Muscle layer of colon (tissue), 2 donors: ENCODE data around the gene FMR1NB.

ENCODE experiments used
- H3K27ac ChIP-seq: one replicate; pipeline ENCODE4 v1.7.0; 2013; ENCODE audit warnings: low read depth, mild to moderate bottlenecking, low read length, moderate library complexity
- H3K27me3 ChIP-seq, 2 donors: one replicate each; pipeline ENCODE4 v1.7.0; 2013; ENCODE audit warnings: low read length in 2 of 2, mild to moderate bottlenecking in 2 of 2; ENCODE audit not compliant: insufficient read depth in 2 of 2, control insufficient read depth in 1 of 2
- H3K36me3 ChIP-seq: one replicate; pipeline ENCODE4 v1.7.0; 2013; ENCODE audit warnings: mild to moderate bottlenecking, low read length; ENCODE audit not compliant: insufficient read depth
- H3K4me1 ChIP-seq: one replicate; pipeline ENCODE4 v1.7.0; 2013; ENCODE audit warnings: mild to moderate bottlenecking, low read length; ENCODE audit not compliant: insufficient read depth
- H3K4me3 ChIP-seq, 2 donors: one replicate each; pipeline ENCODE4 v1.7.0; 2013; ENCODE audit warnings: low read length in 2 of 2, low read depth in 1 of 2, mild to moderate bottlenecking in 1 of 2, moderate library complexity in 1 of 2
- H3K9ac ChIP-seq: one replicate; pipeline ENCODE4 v1.7.0; 2013; ENCODE audit warnings: low read length
- H3K9me3 ChIP-seq: one replicate; pipeline ENCODE4 v1.7.0; 2013; ENCODE audit warnings: mild to moderate bottlenecking, low read length
- donor health status: abdominal sarcoma.
- donor health status: Adenocarcinoma of cecum.

The FMR1NB gene

GRCh38 chrX:147978931-147979330 is 2.2 kb upstream of the FMR1NB start:
- no peaks in the 10 kb centered on the region for H3K9me3 ChIP-seq
- no peaks in the 10 kb centered on the region for H3K36me3 ChIP-seq
- H3K27ac ChIP-seq = no peak overlapping the region
- no peak overlapping the region for H3K9ac ChIP-seq
- H3K4me3 ChIP-seq = no peak overlapping the region
- H3K4me1 ChIP-seq = no peaks in the 10 kb centered on the region
- no peaks in the 10 kb centered on the region for H3K27me3 ChIP-seq

- no peak overlapping the region for H3K4me3 ChIP-seq
- no peaks in the 10 kb centered on the region for H3K4me1 ChIP-seq
- H3K9me3 ChIP-seq = no peaks in the 10 kb centered on the region
- no peaks in the 10 kb centered on the region for H3K36me3 ChIP-seq
- no peak overlapping the region for H3K9ac ChIP-seq
- no peaks in the 10 kb centered on the region for H3K27me3 ChIP-seq
- no peak overlapping the region for H3K27ac ChIP-seq
Measured at GRCh38 chrX:148020329-148020728, 39.2 kb downstream of the FMR1NB start.

- no peaks in the 10 kb centered on the region for H3K27me3 ChIP-seq
- no peaks in the 10 kb centered on the region for H3K9me3 ChIP-seq
- no peaks in the 10 kb centered on the region for H3K4me1 ChIP-seq
- no peak overlapping the region for H3K4me3 ChIP-seq
- H3K9ac ChIP-seq = no peak overlapping the region
- no peaks in the 10 kb centered on the region for H3K36me3 ChIP-seq
- H3K27ac ChIP-seq = no peak overlapping the region
Measured at GRCh38 chrX:148024425-148025148, 43.5 kb downstream of the FMR1NB start.

- Histone ChIP-seq H3K4me3 (no peak overlapping the region), H3K9ac (no peak overlapping the region), H3K27me3 (no peaks in the 10 kb centered on the region), H3K4me1 (no peaks in the 10 kb centered on the region), H3K27ac (no peak overlapping the region), H3K9me3 (no peaks in the 10 kb centered on the region), H3K36me3 (no peaks in the 10 kb centered on the region)
Measured at GRCh38 chrX:148035380-148035779, 54.2 kb downstream of the FMR1NB start.

DNA sequence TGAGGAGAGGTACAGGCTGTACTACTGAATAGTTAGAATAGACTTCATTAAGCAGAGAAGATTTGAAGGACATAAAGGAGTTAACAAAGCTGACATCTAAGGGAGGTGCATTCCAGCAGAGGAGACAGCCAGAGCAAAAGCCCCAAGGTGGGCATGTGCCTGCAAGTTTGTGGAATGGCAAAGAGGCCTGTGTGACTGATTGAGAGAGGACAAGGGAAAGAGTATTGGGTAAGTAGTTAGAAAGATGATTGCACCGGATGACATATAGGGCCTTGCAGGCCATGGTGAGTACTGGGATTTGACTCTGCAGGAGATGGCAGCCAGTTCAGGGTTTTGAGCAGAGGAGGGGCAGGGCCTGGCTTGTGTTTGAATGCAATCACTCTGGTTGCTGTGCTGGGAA is 55.9 kb downstream of the FMR1NB start:
- H3K4me3 ChIP-seq = no peak overlapping the region
- H3K9me3 ChIP-seq = no peaks in the 10 kb centered on the region
- H3K27me3 ChIP-seq = no peaks in the 10 kb centered on the region
- no peak overlapping the region for H3K9ac ChIP-seq
- no peaks in the 10 kb centered on the region for H3K4me1 ChIP-seq
- no peaks in the 10 kb centered on the region for H3K36me3 ChIP-seq
- no peak overlapping the region for H3K27ac ChIP-seq

- no peaks in the 10 kb centered on the region for H3K9me3 ChIP-seq
- no peak overlapping the region for H3K9ac ChIP-seq
- no peaks in the 10 kb centered on the region for H3K27me3 ChIP-seq
- no peaks in the 10 kb centered on the region for H3K36me3 ChIP-seq
- no peak overlapping the region for H3K4me3 ChIP-seq
- no peaks in the 10 kb centered on the region for H3K4me1 ChIP-seq
- no peak overlapping the region for H3K27ac ChIP-seq
Measured at GRCh38 chrX:148043271-148043855, 62.2 kb downstream of the FMR1NB start.

DNA sequence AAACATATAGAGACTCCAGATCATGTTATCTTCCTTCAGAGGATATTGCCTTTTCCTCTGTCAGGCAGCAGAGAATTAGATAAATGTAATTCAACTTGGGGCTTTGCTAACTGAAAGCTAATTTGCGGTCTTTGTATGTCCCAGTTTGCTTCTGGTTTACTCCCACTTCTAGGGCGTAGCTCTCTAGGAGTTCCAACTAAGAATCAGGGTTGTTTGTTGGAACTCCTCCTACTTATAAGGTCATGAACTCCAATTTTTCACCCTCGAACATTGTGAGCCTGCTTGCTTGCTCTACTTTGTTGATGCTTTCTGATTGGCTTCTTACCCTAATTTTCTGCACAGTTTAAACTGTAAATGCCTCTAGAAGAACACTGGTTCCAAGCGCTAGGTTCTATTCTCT is 66.1 kb downstream of the FMR1NB start:
- no peaks in the 10 kb centered on the region for H3K27me3 ChIP-seq
- no peak overlapping the region for H3K9ac ChIP-seq
- no peak overlapping the region for H3K4me3 ChIP-seq
- no peak overlapping the region for H3K27ac ChIP-seq
- no peaks in the 10 kb centered on the region for H3K9me3 ChIP-seq
- no peaks in the 10 kb centered on the region for H3K36me3 ChIP-seq
- H3K4me1 ChIP-seq = no peaks in the 10 kb centered on the region

DNA sequence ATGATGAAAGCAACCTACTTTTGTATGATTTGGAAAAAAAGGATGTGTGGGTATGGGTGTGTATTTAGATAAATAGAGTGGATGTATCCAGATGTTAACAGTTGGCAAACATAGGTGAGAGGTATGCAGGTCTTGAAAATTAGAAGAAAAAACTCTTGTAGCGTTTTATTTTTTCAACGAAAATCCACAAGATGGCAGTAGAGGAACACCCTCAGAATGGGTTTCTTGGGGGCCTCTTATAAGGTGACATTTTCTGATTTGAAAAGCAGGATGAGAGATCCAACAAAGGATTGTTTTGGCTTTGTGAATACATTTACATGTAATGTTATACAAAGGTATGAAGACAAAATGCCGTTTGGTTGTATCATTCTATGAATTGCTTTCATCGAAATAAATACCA is 68.3 kb downstream of the FMR1NB start:
- Histone ChIP-seq H3K9ac (no peak overlapping the region), H3K9me3 (no peaks in the 10 kb centered on the region), H3K4me1 (no peaks in the 10 kb centered on the region), H3K36me3 (no peaks in the 10 kb centered on the region), H3K27ac (no peak overlapping the region), H3K4me3 (no peak overlapping the region), H3K27me3 (no peaks in the 10 kb centered on the region)

GRCh38 chrX:148051973-148052372 is 70.8 kb downstream of the FMR1NB start:
- H3K4me3 ChIP-seq = no peak overlapping the region
- no peaks in the 10 kb centered on the region for H3K27me3 ChIP-seq

DNA sequence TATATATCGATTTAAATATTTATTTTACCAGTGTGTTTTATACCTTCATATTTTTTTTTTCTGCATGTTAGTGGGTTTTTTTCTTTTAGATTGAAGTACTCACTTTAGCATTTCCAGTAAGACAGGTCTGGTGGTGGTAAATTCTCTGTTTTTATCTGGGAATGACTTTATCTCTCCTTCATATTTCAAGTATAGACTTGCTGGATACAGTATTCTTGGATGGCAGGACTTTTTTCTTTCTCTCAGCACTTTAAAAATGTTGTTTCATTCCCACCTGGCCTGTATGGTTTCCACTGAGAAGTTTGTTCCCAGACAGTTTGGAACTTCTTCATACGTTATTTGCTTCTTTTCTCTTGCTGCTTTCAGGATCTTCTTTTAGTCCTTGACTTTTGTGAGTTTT is 86.1 kb downstream of the FMR1NB start:
- Histone ChIP-seq H3K9me3 (no peaks in the 10 kb centered on the region), H3K27ac (no peak overlapping the region), H3K4me1 (no peaks in the 10 kb centered on the region), H3K27me3 (no peaks in the 10 kb centered on the region), H3K9ac (no peak overlapping the region), H3K4me3 (no peak overlapping the region), H3K36me3 (no peaks in the 10 kb centered on the region)

More at GRCh38 chrX:148051973-148052372, 70.8 kb downstream of the FMR1NB start:
- H3K36me3 ChIP-seq = no peaks in the 10 kb centered on the region
- no peak overlapping the region for H3K9ac ChIP-seq
- H3K4me1 ChIP-seq = no peaks in the 10 kb centered on the region
- no peak overlapping the region for H3K27ac ChIP-seq
- H3K9me3 ChIP-seq = no peaks in the 10 kb centered on the region

GRCh38 chrX:148069759-148070503 is 88.8 kb downstream of the FMR1NB start:
- no peak overlapping the region for H3K9ac ChIP-seq
- no peaks in the 10 kb centered on the region for H3K9me3 ChIP-seq

More at GRCh38 chrX:148069759-148070503, 88.8 kb downstream of the FMR1NB start:
- H3K36me3 ChIP-seq = no peaks in the 10 kb centered on the region
- no peaks in the 10 kb centered on the region for H3K4me1 ChIP-seq
- H3K27me3 ChIP-seq = no peaks in the 10 kb centered on the region
- no peak overlapping the region for H3K27ac ChIP-seq
- H3K4me3 ChIP-seq = no peak overlapping the region
